Measurements from ENCODE around the gene GRID1. TPM values are rescaled to one million over a fixed set of nuclear protein-coding genes. Genes with fewer than 3 reads are reported as not detected.

Gene GRID1
- total RNA-seq, 2 donors from 2014 or later: 4.4 to 5.6 TPM

GRCh38 chr10:86083206-86083605 lies 283.4 kb downstream of the GRID1 start:
- peak; percentile 36 for DNase-seq (ENCODE audit: low spot score)
- intact Hi-C loops (cut with DNase I): no loop called here

- intact Hi-C loops (cut with DNase I): no loop called here
- DNase-seq (ENCODE audit: low spot score): peak; percentile 44
These were observed 284.0 kb downstream of the GRID1 start for GRCh38 chr10:86082556-86082955.

- intact Hi-C loops (cut with DNase I): no loop called here
- DNase-seq (ENCODE audit: low spot score): peak; percentile 46
These were observed 287.5 kb downstream of the GRID1 start for GRCh38 chr10:86079088-86079487.

GRCh38 chr10:86078639-86079035 lies 288.0 kb downstream of the GRID1 start:
- peak; percentile 52 for DNase-seq (ENCODE audit: low spot score)
- intact Hi-C loops (cut with DNase I): no loop called here

DNA sequence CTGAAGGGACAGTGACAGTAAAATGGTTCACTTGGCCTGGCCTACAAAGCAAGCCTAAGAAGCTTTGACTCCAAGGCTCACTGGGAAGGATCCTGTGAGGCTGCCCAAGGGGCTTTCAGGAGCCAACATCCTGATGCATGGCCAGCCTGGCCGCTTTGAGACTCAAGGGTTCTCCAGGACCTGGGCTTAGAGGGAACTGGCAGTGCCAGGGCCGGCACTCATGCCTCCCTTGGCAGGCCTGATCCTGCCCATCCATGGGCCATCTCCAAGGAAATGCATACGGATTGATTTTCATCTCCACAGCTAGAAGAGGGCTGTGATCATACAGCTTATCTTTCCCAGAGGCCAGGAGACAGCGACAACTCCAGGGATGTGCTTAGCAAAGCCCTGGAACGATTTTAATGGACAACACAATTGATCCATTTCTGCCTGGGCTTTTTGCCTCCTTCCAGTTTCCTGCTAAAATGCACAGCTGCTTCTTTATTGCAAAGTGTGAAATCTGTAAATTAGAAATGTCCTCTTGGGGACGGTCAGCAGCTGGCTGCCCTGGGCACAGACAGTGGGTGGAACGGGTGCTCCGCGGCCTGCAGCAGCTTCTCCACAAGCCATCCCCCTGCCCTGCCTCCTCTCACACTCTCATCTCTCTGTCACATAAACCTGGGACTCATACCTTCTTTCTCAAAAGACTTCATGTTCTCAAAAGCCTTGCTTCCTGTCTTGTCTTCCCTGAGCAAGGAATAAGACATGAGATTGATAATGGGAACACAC lies 288.5 kb downstream of the GRID1 start:
- peak; percentile 62 for DNase-seq (ENCODE audit: low spot score)

GRCh38 chr10:86077271-86077670 lies 289.3 kb downstream of the GRID1 start:
- DNase-seq (ENCODE audit: low spot score): no peak
- intact Hi-C loops (cut with DNase I): loop anchor here in 1 of 2 donors (2.0 kb wide), 1 partner anchor 76 kb away; no protein-coding TSS in a partner anchor

More for the DNA sequence above, 288.5 kb downstream of the GRID1 start:
- intact Hi-C loops (cut with DNase I): loop anchor here in 1 of 2 donors (2.0 kb wide), 1 partner anchor 77 kb away; no protein-coding TSS in a partner anchor

DNA sequence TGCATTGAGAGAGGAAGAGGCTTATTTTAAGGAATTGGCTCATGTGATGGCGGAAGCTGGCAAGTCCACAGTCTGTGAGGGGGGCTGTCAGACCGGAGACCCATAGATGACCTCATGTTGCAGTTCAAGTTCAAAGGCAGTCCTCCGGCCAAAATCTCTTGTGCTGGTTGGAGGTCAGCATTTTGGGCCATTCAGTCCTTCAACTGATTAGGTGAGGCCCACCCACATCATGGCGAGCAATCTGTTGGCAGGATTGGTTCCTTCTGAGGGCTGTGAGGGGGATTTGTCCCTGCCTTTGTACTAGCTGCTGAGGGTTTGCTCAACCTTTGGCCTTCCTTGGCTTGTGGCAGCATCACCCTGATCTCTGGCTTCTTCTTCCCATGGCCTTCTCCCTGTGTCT lies 290.1 kb downstream of the GRID1 start:
- DNase-seq (ENCODE audit: low spot score): peak; percentile 44
- intact Hi-C loops (cut with DNase I): loop anchor here in 1 of 2 donors (2.0 kb wide), 1 partner anchor 76 kb away; no protein-coding TSS in a partner anchor

- no peak for DNase-seq (ENCODE audit: low spot score)
- intact Hi-C loops (cut with DNase I): no loop called here
These were observed 291.1 kb downstream of the GRID1 start for GRCh38 chr10:86075512-86075911.

GRCh38 chr10:86074294-86074693 lies 292.3 kb downstream of the GRID1 start:
- intact Hi-C loops (cut with DNase I): no loop called here
- DNase-seq (ENCODE audit: low spot score): no peak

- DNase-seq (ENCODE audit: low spot score): peak; percentile 44
- intact Hi-C loops (cut with DNase I): no loop called here
These were observed 293.2 kb downstream of the GRID1 start for GRCh38 chr10:86073199-86073977.

DNA sequence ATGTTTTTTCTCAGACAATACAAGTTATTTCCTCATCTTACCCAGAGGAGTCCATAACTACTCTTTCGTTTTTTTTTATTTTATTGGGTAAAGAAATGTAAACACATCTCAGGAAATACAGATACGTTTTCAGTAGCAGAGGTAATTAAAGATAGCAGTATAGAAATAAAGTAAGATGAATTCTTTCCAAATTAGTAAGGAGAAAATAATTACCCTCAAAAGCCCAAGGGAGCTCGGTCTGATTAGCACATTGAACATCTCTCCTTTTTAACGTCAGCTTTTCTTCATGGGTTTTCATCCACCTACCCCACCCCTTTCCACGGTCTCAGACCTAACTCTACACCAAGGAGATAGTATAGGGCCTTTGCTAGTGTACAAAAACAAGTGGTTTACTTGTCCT lies 294.2 kb downstream of the GRID1 start:
- intact Hi-C loops (cut with DNase I): no loop called here
- no peak for DNase-seq (ENCODE audit: low spot score)

- intact Hi-C loops (cut with DNase I): no loop called here
- no peak for DNase-seq (ENCODE audit: low spot score)
These were observed 294.8 kb downstream of the GRID1 start for GRCh38 chr10:86071758-86072157.

DNA sequence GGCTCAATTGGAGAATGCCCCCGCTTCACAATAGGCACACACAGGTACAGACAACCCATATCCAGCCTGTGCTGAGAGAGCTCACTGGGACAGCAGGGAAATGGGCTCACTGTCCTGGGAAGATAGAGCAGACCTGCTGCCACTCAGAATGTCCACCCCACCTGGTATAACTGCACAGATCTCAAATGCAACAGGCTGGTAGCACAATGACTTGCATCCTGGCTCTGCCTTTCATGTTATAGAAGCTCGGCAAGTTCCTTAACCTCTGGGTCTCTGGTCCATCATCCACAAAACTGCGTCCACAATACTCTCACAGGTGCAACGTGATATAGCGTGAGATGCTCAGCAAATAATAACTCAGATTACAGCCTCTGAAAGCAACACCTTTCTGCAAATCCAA lies 295.4 kb downstream of the GRID1 start:
- intact Hi-C loops (cut with DNase I): no loop called here
- no peak for DNase-seq (ENCODE audit: low spot score)

DNA sequence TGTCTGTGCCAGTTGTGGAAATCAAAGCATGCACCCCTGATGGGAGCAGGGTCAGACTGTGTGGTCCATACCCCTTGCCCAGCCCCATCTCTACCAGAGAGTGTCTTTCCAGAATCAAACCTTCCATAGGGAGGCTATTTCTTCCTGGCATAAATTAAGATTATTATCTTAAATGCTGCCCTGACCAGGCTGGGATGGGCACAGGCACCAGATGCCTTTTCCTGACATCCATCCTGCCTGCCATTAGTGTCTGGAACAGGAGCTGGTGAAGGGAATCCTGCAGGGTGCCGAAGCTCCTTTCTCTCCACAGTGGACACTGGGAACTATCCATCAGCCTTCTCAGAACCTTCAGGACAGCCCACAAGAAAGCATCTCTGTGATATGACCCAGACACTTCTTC lies 296.3 kb downstream of the GRID1 start:
- intact Hi-C loops (cut with DNase I): no loop called here
- no peak for DNase-seq (ENCODE audit: low spot score)

- intact Hi-C loops (cut with DNase I): no loop called here
- no peak for DNase-seq (ENCODE audit: low spot score)
These were observed 298.2 kb downstream of the GRID1 start for GRCh38 chr10:86068231-86069054.

DNA sequence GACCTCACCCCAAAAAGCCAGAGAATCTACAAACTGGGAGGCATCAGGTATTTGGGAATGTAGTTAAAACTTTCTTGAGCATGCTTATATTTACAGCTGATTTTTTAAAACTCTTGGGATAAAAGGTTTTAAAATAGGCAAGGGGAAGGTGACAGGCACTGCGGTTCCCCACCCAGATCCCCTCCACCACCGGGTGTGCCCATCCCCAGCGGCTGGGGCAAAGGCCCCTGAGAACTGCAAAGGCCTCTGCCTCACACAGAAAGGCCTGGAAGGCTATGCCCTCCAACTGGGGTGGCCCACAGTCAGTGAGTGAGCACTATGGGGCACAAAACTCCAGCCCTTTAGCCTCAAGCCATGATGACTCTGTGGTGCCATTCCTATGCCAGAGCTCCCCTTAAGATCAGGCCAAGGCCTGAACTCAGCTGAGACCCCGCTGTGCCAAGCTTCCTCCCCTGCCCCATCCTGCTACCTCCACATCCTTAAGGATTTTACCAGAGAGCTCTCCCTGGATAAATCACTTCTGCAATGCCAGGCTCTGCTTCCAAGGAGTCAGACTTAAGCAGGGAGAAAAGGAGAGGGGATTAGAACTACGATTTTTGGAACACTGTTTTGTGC lies 299.1 kb downstream of the GRID1 start:
- intact Hi-C loops (cut with DNase I): no loop called here
- DNase-seq (ENCODE audit: low spot score): no peak

- intact Hi-C loops (cut with DNase I): no loop called here
- DNase-seq (ENCODE audit: low spot score): no peak
These were observed 299.9 kb downstream of the GRID1 start for GRCh38 chr10:86066696-86067095.

DNA sequence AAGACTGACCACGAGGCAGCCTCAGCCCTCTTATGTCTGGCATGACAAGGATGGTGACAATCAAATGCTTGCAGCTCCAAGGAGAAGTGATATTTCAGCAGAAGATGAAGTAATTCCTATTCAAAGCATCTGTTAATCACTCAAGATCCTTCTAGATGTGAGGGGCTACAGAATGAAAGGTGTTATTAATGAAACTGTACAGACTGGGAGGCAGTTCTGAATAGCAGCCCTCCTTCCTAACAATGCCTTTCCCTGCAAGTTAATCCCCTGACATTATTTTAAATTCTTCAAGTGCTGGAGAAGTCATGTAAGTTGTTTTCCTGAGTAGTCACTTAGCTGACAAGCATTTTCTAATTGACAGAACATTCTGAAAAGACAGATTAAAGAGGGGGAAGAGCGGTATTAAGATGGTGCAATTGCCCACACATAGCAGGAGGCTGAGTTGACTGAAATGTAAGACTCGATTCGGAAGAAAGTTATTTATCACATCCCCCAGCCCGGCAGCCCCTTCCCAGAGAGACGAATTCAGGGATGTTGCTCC lies 300.8 kb downstream of the GRID1 start:
- no peak for DNase-seq (ENCODE audit: low spot score)
- intact Hi-C loops (cut with DNase I): no loop called here

Data from posterior vena cava (tissue), 2 donors.